Left colon (tissue), 2 donors: Measurements from ENCODE around the gene SCARB1. TPM values are rescaled to one million over a fixed set of nuclear protein-coding genes. Genes with fewer than 3 reads are reported as not detected.
"Not testable (repeated sequence)": the region's sequence is repeated elsewhere in the genome, so short reads cannot be mapped to it uniquely, and the experiment has no call there.

Experiments used
- ATAC-seq: fragments of 200-7000 bp; cut with Tn5 transposase; one replicate; pipeline ENCODE4 v1.9.1; 2020; ENCODE audit warnings: mild to moderate bottlenecking, moderate library complexity
- DNase-seq, 2 donors: peaks; one replicate each; pipeline ENCODE4 v3.0.0-alpha.2; 2020
- intact Hi-C, 2 donors: fragments of 100-400 bp; cut with DNase I in 1 of 2; cut with micrococcal nuclease in 1 of 2; formaldehyde crosslinking; loops; one replicate each; pipeline versions ENCODE4 v1.11.2 to v1.14.0; 2022; cut with DNase I, micrococcal nuclease
- total RNA-seq, 2 donors: library from RNA; stranded (reverse); fragmentation: NEBNext Ultra II Directional; extraction: Animal tissue kit (Norgen Biotek cat#: 25700); gene quantifications; one replicate each; pipeline ENCODE4 v1.2.1, GENCODE V29; 2021
- donor health status: DM: no; HTN: no; CAD: no.
- donor health status: DM: yes; HTN: yes; CAD: no.

SCARB1 gene
- total RNA-seq, 2 donors from 2014 or later, result 39.1 to 66.1 TPM

GRCh38 chr12:124887766-124888165, 24.1 kb upstream of the SCARB1 start:
- ATAC-seq, DNase-seq, intact Hi-C loops: not testable (repeated sequence)

DNA sequence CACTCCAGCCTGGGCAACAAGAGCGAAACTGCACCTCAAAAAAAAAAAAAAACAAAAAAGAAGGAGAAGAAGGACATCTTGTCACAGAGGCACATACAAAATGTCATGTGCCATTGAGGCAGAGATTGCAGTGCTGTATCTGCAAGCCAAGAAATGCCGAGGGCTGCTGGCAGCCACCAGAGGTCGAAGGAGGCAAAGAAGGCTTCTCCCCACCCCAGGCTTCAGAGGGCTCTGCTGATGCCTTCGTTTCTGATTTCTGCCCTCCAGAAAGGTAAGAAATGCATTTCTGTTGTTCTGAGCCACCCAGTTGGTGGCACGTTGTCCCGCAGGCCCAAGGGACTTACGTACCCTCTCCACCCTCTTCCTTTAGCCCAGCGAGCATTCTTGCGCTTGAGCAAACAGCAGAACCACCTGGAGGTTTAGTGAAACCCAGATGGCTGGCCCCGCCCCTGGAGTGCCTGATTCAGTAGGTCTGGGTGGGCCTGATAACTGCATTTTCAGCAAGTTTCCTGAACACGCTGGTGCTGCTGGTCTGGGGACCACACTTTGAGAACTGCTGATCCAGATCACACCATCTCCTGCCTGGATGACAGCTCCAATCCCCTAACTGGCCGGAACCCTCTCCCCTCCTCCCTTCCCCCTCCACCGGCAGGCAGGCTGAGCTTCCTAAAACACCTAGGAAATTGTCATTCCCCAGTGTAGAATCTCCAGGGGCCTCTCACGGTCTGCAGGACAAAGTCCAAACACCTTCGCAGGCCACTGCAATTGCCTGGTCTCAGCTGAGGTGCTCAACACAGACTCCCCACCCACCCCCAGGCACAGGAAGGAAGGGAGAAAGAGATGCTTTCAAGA, 21.1 kb upstream of the SCARB1 start:
- intact Hi-C loops, result no loop called here
- DNase-seq (peak; percentile 73 to 86), ATAC-seq (peak; percentile 89)

- intact Hi-C loops, result no loop called here
- ATAC-seq, result no peak
- DNase-seq, result no peak
These were observed 19.8 kb upstream of the SCARB1 start for GRCh38 chr12:124883263-124884130.

GRCh38 chr12:124881123-124881522, 17.5 kb upstream of the SCARB1 start:
- intact Hi-C loops, result no loop called here
- ATAC-seq, result no peak
- no peak for DNase-seq

DNA sequence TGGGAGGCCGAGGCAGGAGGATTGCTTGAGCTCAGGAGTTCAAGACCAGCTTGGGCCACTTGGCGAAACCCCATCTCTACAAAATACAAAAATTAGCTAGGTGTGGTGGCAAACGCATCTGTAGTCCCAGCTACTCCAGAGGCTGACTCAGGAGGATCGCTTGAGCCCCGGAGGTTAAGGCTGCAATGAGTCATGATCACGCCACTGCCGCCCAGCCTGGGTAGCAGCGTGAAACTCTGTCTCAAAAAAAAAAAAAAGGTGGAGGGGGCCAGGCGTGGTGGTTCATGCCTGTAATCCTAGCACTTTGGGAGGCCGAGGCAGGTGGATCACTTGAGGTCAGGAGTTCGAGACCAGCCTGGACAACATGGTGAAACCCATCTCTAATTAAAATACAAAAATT, 16.7 kb upstream of the SCARB1 start:
- ATAC-seq, DNase-seq, intact Hi-C loops: not testable (repeated sequence)

DNA sequence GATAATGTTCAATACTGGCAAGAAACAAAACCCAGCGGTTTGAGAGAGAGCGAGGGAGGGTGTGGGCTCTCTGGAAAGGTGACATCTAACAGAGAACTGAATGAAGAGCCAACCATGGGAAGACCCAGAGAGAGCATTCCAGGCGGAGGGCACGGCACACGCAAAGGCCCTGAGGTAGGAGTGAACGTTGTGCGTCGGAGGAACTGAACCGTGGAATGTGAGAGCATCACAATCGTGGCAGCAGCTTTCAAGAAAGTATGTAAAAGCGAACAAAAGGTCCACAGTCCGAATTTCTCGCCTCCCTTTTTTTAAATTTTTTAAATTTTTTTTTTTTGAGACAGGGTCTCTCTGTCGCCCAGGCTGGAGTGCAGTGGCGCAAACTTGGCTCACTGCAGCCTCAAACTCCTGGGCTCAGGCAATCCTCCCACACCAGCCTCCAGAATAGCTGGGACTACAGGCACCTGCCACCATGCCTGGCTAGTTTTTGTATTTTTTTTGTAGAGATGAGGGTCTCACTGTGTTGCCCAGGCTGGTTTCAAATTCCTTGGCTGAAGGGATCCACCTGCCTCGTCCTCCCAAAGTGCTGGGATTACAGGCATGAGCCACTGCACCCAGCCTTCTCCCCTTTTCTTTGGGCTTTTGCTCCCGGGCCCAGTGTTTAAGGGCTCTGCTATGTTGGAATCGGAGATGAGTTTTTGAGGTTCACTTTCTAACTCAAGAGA, 15.3 kb upstream of the SCARB1 start:
- intact Hi-C loops, result no loop called here
- ATAC-seq (no peak), DNase-seq (no peak)

GRCh38 chr12:124877423-124877822, 13.8 kb upstream of the SCARB1 start:
- DNase-seq (no peak), ATAC-seq (no peak)
- intact Hi-C loops, result no loop called here

- intact Hi-C loops, result no loop called here
- DNase-seq, result no peak
- ATAC-seq, result peak; percentile 16
These were observed 12.5 kb upstream of the SCARB1 start for GRCh38 chr12:124876171-124876570.

DNA sequence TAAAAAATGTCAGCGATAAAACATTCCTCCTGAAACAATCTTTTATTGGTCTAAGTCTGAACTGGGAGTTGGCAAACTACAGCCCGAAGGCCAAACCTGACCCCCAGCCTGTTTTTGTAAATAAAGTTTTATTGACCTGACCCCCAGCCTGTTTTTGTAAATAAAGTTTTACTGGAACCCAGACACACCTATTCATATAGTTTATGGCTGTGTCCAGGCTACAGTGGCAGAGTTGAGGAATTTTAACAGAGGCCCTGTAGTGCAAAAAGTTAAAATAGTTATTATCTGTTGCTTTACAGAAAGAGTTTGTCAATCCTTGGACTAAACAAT, 12.1 kb upstream of the SCARB1 start:
- intact Hi-C loops, result no loop called here
- DNase-seq (no peak), ATAC-seq (peak; percentile 76)

GRCh38 chr12:124874988-124875802, 11.5 kb upstream of the SCARB1 start:
- peak; percentile 25 for ATAC-seq
- no peak for DNase-seq

DNA sequence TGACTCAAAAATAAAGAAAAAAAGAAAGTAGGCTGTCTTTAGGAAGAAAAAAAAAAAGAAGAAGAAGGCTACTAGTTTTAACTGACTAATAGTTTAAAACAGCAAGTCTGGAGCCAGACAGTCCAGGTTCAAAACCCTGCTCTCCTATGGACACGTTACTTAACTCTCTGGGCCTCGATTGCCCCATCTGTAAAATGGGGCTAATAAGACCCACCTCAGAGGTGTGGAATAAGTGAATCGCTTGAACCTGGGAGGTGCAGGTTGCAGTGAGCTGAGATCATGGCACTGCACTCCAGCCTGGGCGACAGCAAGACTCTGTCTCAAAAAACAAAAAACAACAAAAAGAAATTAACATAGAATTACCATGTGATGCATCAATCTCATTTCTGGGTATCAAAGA, 10.5 kb upstream of the SCARB1 start:
- no peak for DNase-seq
- no peak for ATAC-seq
- intact Hi-C loops, result no loop called here

More at GRCh38 chr12:124874988-124875802, 11.5 kb upstream of the SCARB1 start:
- intact Hi-C loops, result no loop called here

- intact Hi-C loops, result no loop called here
- no peak for DNase-seq
- no peak for ATAC-seq
These were observed 8.5 kb upstream of the SCARB1 start for GRCh38 chr12:124872068-124872719.

DNA sequence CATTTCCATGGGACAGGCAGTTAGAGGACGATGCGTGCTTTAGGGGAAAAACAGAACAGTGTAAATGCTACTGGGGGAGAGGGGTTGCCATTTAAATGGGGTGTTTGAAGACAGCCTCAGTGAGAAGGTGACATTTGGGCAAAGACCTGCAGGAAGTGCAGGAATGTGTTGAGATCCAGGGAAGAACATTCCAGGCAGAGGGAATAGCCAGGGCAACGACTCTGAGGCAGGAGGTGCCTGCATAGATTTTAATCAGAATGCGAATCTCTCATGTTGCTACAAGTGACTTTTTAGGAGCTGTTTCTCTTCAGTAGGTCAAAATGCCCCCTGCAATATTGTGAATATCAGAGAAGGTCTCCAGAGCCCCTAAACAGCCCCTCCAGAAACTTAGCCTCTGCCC, 7.6 kb upstream of the SCARB1 start:
- DNase-seq, result no peak
- intact Hi-C loops, result no loop called here
- no peak for ATAC-seq

DNA sequence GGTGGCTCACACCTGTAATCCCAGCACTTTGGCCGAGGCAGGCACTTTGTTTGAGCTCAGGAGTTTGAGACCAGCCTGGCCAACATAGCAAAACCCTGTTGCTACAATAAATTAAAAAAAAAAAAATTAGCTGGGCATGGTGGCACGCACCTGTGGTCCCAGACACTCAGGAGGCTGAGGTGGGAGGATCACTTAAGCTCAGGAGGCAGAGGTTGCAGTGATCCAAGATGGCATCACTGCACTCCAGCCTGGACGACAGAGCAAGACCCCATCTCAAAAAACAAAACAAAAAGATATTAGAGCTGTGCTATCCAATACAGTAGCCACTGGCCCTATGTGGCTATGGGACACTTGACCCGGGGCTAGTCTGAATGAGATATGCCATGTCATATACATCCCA, 6.9 kb upstream of the SCARB1 start:
- DNase-seq (no peak), ATAC-seq (no peak)
- intact Hi-C loops, result no loop called here

- ATAC-seq, result no peak
- intact Hi-C loops, result no loop called here
These were observed 5.5 kb upstream of the SCARB1 start for GRCh38 chr12:124869059-124869665.

DNA sequence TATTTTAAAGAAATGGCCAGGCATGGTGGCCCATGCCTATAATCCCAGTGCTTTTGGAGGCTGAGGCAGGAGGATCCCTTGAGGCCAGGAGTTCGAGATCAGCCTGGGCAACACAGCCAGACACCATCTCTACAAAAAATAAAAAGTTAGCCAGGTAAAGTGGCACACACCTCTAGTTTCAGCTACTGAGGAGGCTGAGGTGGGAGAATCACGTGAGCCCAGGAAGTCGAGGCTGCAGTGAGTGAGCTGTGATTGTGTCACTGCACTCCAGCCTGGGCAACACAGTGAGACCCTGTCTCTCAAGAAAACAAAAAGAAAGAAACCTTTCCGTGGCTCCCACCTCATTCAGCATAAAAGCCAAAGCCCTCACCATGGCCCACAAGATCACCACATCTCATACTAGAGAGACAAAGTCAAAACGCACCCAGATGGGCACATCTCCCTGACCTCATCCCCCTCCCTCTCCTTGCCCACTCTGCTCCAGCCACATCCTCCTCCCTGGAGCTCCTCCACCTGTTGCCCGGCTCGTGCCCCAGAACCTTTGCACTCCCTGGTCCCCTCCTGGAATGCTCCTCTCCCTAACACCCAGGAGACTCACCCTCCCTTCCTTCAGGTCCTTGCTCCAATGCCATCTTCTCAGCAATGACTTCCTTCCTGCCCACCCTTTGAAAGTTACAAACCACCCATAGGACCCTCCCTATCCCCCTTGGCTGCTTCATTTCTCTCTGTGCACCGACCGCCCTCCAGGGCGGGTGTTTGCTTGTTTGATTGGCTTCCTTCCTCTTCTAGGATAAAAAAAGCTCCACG, 4.8 kb upstream of the SCARB1 start:
- intact Hi-C loops, result no loop called here
- no peak for ATAC-seq
- no peak for DNase-seq

More at GRCh38 chr12:124869059-124869665, 5.5 kb upstream of the SCARB1 start:
- no peak for DNase-seq

DNA sequence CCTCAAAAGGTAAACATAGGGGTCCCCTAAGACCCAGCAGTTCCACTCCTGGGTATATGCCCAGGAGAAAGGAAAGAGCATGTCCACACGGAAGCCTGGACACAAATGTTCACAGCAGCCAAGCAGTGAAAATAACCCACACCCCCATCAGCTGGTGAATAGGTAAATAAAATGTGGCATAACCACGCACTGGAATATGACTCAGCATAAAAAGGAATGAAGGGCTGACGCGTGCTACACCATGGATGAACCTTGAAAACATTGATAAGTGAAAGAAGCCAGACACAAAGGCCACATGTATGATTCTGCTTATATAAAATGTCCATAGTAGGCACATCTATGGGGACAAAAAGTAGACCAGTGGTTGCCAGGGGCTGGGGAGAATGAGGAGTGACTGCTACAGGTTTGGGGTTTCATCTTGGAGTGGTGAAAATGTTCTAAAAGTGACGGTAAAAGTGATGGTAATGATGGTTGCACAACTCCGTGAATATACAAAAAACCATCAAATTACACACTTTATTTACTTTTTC, 3.8 kb upstream of the SCARB1 start:
- intact Hi-C loops, result no loop called here
- ATAC-seq (peak; percentile 36), DNase-seq (no peak)
